NT2/D1 (cell line): Measurements from ENCODE around the gene CPD.
A peak's percentile ranks its signal among the peaks of the same experiment; 100 is the strongest.

Experiments used
- DNase-seq: peaks from one replicate; pipeline ENCODE4 v3.0.0-alpha.2; 2011; ENCODE audit warnings: low read depth, low spot score
- H3K27me3 ChIP-seq: 2 replicates; pipeline ENCODE4 v1.6.0; 2011; ENCODE audit warnings: mild to moderate bottlenecking; ENCODE audit not compliant: insufficient read length, insufficient read depth
- H3K36me3 ChIP-seq: 2 replicates; pipeline ENCODE4 v1.6.1; 2011; ENCODE audit warnings: mild to moderate bottlenecking, low read length, mixed read lengths; ENCODE audit not compliant: insufficient read depth, insufficient read length
- H3K4me1 ChIP-seq: 2 replicates; pipeline ENCODE4 v1.5.1; 2011; ENCODE audit not compliant: insufficient read depth, insufficient read length
- H3K4me3 ChIP-seq: 2 replicates; pipeline ENCODE4 v1.5.1; 2011; ENCODE audit warnings: low read depth; ENCODE audit not compliant: insufficient read length
- H3K9ac ChIP-seq: 2 replicates; pipeline ENCODE4 v1.6.0; 2011; ENCODE audit warnings: low read depth; ENCODE audit not compliant: insufficient read length
- H3K9me3 ChIP-seq: 2 replicates; pipeline ENCODE4 v1.5.1; 2011; ENCODE audit warnings: mild to moderate bottlenecking, low read length; ENCODE audit not compliant: insufficient read depth
- SUZ12 ChIP-seq: IDR thresholded peaks from 2 replicates; pipeline ENCODE4 v1.6.1; 2011; ENCODE audit not compliant: insufficient read length, insufficient read depth; ENCODE audit errors: extremely low read depth
- YY1 ChIP-seq: IDR thresholded peaks from 2 replicates; pipeline ENCODE4 v1.6.1; 2011; ENCODE audit not compliant: insufficient read length, insufficient read depth
- ZNF274 ChIP-seq: IDR thresholded peaks from 2 replicates; pipeline ENCODE4 v1.6.1; 2011; ENCODE audit warnings: mild to moderate bottlenecking, low read depth, low read length

The CPD gene

DNA sequence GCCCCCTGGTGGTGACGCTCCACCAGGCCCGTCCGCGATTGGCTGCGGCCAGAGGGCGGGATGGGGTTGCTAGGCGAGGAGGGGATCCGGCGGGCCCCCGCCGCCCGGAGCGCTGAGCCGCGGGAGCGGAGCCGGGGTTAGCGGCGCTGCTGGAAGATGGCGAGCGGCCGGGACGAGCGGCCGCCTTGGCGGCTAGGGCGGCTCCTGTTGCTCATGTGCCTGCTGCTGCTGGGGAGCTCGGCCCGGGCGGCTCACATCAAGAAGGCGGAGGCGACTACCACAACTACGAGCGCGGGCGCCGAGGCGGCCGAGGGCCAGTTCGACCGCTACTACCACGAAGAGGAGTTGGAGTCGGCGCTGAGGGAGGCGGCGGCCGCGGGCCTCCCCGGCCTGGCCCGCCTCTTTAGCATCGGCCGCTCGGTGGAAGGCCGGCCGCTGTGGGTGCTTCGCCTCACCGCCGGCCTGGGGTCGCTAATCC lies at the start of gene CPD:
TSS of gene CPD (plus strand) at position 103 of the 478 bp plus-strand sequence. CDS start at position 157, 54 bp downstream.
- Histone ChIP-seq H3K9ac (peak within 1 kb of the TSS; percentile 83), H3K9me3 (no peaks in the 10 kb centered on the region), H3K4me1 (peaks cover 5% of the 10 kb centered on the region)

DNA sequence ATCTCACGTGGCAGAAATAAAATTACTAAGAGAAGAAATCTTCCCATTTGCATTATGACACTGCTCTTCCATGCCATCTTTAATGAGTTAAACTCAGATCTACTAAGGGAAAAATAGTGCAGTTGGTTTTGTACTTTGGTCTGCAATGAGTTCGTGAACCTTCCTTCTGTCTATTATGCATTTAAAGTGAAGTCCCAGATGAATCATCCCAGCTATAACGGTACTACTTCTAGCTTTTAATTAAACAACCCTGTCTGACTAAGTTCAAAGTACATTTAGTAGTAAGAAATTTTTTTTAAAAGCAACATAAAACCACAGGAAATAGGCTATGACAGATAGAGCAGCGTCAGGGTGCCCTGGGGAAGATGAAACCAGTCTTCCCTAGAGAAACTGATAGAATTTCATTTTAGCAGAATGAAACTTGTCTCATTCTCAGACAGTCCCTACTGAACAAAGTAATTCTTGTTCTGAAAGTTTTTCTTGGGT lies 46.6 kb upstream of the CPD start:
- DNase-seq, result no peak
- Histone ChIP-seq H3K36me3 (no peaks in the 10 kb centered on the region), H3K4me1 (no peaks in the 10 kb centered on the region), H3K9ac (no peak overlapping the region), H3K4me3 (no peak overlapping the region), H3K9me3 (no peaks in the 10 kb centered on the region), H3K27me3 (no peaks in the 10 kb centered on the region)
- TF ChIP-seq ZNF274 (no peak), YY1 (no peak), SUZ12 (no peak)

More for the DNA sequence above, at the start of gene CPD:
- peak; percentile 83 for DNase-seq
- TF ChIP-seq SUZ12, result no peak
- TF ChIP-seq YY1, result no peak
- TF ChIP-seq ZNF274, result no peak
- Histone ChIP-seq H3K27me3 (peaks cover 44% of the 10 kb centered on the region), H3K36me3 (no peaks in the 10 kb centered on the region), H3K4me3 (peak within 1 kb of the TSS; percentile 74)

DNA sequence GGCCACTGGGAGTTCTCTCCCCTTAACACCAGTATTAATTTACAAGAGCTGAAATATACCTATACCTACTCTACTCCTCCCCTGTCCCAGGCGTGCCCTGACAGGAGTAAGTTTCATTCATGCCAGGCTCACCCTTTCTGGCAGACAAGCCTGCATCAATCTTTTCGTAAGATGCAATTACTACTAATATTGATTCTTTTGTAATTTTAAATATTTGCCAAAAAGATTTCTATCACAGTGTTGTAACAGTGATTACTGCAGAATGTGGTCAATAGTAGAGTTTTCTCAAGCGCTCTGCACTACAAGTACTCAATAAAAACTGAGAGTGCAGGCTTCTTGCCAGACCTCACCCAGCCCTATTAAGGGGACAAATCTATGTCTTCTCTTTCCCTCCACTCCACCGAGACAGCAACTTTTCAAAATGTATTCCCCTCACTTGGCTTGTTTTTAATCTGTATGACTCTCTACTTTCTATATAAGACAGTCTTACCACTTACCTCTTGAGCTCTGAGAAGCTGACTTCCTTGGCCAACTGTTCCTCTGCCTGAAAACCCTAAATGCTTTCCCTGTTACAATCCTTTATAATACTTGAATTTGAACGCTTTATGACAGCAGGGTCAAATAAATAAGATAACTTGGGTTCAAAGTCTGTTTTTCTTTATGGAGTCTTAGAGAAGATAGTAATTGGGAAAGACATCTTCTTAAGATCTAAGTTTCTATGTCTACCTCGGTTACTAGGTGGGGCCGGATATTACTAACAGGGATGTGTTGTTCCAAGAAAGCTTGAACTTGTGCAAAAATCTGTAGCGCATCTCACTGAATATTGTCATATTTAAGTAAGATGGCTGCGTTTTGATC lies 45.0 kb upstream of the CPD start, which contains the start of gene TMIGD1:
TSS of gene TMIGD1 (minus strand) at position 555 of the 858 bp plus-strand sequence. CDS start 1,924 bp downstream, outside the sequence.
- H3K9ac ChIP-seq, result no peak within 1 kb of the TSS
- H3K27me3 ChIP-seq, result no peaks in the 10 kb centered on the region
- no peaks in the 10 kb centered on the region for H3K4me1 ChIP-seq
- H3K36me3 ChIP-seq, result no peaks in the 10 kb centered on the region
- TF ChIP-seq ZNF274, result no peak
- no peak for TF ChIP-seq SUZ12
- no peak for TF ChIP-seq YY1
- no peak for DNase-seq
- H3K9me3 ChIP-seq, result no peaks in the 10 kb centered on the region
- no peak within 1 kb of the TSS for H3K4me3 ChIP-seq

DNA sequence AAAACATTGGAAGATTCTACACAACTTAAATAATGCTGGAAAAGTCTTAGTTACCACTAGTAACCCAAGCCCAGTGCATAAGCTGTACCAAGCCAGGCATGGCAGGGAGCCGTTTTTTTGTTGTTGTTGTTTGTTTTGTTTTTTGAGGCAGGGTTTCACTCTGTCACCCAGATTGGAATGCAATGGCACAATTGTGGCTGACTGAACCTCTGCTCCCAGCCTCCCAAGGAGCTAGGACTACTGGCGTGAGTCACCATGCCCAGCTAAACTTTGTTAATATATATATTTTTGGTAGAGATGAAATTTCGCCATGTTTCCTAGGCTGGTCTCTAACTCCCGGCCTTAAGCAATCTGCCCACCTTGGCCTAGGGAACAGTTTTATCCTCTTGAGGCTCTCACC lies 44.3 kb upstream of the CPD start:
- no peak for TF ChIP-seq YY1
- TF ChIP-seq ZNF274, result no peak
- TF ChIP-seq SUZ12, result no peak

DNA sequence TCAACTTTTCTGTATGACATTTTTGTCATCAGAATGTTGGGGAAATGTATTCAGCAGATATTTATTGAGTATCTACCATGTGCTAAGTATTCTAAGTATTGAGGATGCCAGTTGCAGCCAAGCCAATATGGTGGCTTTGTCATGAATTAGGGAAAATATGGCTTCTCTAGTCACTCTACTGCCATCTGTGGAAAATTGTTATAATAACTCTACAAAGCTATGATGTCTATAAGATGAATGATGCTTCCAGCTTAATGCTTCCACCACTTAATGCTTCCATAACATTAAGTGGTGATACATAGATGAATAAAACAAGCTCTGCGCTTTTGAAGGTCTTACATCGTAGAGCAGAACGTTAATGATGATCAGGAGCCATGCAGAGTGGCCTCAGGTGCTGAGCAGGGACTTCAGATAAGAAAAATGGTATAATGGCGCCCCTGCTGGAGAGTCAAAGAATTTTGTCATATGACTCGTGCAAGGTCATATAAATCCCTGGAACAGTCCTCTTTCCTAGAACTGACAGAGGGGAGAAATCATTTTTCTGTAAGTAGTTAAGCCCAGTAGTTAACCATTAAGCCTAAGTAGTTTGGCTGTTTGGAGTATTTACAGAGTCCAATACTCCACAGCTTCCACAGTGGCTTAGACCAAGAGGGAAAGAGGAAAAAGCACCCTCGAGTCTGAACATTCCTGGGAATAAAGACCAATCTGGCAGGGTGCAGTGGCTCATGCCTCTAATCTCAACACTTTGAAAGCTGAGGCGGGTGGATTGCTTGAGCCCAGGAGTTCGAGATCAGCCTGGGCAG lies 42.2 kb upstream of the CPD start:
- no peak overlapping the region for H3K4me3 ChIP-seq
- H3K9me3 ChIP-seq, result no peaks in the 10 kb centered on the region
- H3K27me3 ChIP-seq, result no peaks in the 10 kb centered on the region
- H3K36me3 ChIP-seq, result no peaks in the 10 kb centered on the region
- H3K4me1 ChIP-seq, result peaks cover under 1% of the 10 kb centered on the region
- DNase-seq, result peak; percentile 46
- no peak overlapping the region for H3K9ac ChIP-seq
- no peak for TF ChIP-seq ZNF274
- no peak for TF ChIP-seq SUZ12

More for the DNA sequence above, 44.3 kb upstream of the CPD start:
- Histone ChIP-seq H3K27me3 (no peaks in the 10 kb centered on the region), H3K4me1 (no peaks in the 10 kb centered on the region), H3K9ac (no peak overlapping the region), H3K36me3 (no peaks in the 10 kb centered on the region), H3K4me3 (no peak overlapping the region), H3K9me3 (no peaks in the 10 kb centered on the region)
- DNase-seq, result no peak

DNA sequence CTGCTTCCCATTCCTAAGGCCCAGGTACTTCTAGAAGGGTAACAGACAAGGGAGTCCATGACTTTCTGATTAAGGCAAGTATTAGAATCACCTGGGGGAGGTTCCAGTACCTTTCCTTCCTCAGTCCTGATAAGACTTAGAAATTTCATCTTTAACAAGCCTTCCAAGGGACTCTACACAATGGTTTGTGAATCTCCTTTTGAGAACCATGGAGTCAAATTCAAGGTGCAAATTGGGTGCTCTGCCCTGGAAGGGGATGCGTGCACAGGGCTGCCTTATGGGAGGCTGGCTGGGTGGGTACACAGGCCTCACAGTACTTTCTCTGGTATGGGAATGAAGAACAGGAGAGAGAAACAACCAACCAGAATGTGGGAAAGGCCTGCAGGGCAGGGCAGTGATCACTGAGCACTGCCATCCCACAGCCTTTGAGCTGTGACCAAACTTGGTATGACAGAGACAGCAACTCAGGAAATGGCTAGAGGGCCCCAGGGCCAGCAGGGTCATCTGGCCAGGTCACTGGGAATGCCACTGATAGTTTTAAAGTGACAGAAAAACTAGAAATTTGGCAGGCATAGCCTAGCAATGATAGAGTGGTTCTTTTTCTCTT lies 41.2 kb upstream of the CPD start:
- Histone ChIP-seq H3K27me3 (peaks cover 4% of the 10 kb centered on the region), H3K36me3 (no peaks in the 10 kb centered on the region), H3K4me3 (no peak overlapping the region), H3K9me3 (no peaks in the 10 kb centered on the region), H3K4me1 (peaks cover 3% of the 10 kb centered on the region), H3K9ac (no peak overlapping the region)
- TF ChIP-seq SUZ12 (no peak), YY1 (no peak), ZNF274 (no peak)
- DNase-seq, result no peak

DNA sequence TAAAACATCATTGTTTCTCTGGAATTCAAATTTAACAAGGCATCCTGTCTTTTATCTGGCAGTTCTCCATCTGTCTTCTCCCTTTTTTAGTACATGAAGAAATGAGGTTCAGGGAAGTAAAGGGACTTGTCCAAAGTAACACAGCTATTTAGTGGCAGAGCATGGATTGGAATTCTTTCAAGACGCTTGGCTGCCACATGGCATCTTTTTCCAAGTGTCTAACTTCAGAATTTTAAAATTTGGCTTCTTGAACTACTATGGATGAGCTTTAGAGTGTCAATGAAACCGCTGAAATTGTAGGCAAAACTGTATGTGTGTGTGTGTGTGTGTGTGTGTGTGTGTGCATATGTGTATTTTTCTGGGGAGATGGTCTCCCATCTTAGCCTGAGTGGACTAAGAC lies 39.6 kb upstream of the CPD start:
- Histone ChIP-seq H3K36me3 (no peaks in the 10 kb centered on the region), H3K4me1 (peaks cover 3% of the 10 kb centered on the region), H3K4me3 (no peak overlapping the region), H3K9me3 (no peaks in the 10 kb centered on the region), H3K27me3 (peaks cover 4% of the 10 kb centered on the region), H3K9ac (no peak overlapping the region)
- no peak for DNase-seq
- TF ChIP-seq YY1 (no peak), SUZ12 (no peak), ZNF274 (no peak)
